NCI-H2107 treated with DMSO at 0.1 percent for 48 hours (cell line): Measurements from ENCODE around the gene FHIP1A.

ENCODE experiments used
- DNase-seq: peaks from one replicate; lab custom pipeline; 2025; ENCODE audit not compliant: unreplicated experiment; lab: John Stamatoyannopoulos, UW

The FHIP1A gene

DNA sequence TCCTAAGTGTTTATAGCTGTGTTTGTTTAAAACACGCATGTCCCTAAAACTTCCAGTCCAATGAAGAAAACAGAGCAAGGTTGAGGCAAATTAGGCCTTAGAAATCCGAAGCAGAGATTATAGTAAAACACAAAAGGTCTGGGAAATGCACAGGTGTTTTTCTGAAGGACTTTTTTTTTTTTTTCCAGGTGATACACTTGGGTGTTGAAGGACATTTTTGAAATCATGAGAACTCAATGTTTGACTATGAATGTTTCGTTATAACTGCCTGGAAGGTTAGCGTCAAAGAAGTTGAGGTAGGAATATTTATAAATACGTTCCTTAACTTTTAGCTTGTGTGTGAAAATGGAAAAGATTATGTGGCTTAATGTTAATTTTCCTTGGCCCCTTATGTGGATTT, 45.5 kb downstream of the FHIP1A start:
- no peak for DNase-seq

DNA sequence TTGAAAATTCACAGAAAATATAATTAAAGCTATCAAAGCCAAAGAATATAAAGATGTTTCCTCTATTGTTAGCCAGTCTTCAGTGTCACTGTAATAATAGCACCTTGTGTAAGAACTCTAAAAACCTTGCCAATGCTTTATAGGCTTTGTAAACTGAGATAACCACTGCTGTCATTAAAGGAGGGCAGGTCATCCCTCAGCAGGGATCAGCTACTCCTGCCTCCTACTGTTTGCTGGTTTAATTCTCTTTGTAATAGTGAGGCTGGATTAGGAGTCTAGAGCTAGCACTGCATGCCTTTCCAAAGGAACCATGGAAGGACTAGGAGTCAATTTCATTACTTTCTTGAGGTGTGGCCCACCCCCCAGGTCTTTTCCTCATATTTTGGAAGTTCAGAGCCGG, 46.2 kb downstream of the FHIP1A start:
- DNase-seq, result no peak

DNA sequence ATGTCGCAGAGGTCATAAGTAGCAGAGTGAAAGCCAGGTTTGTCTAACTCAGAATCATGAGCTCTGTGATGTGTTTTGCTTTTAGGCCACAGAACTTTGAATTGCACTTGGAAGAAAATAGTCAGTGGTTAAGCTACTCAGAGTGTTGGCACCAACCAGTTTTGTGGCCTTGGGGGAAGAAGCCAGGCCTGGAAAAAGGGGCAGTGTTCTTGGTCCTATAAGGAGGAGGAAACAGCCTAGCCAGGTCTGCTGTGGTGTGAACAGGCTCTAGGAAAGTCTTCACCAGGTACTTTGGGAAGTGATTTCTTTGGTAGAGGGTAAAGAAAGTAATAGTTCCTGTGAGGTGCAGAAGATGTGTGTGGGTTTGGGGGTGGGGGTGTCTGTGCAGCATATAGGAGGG, 49.2 kb downstream of the FHIP1A start:
- DNase-seq, result no peak
